ENCODE results near the gene SINHCAF. TPM values are rescaled to one million over a fixed set of nuclear protein-coding genes. Genes with fewer than 3 reads are reported as not detected.

SINHCAF gene
- total and polyA plus RNA-seq, 2 of the 8 experiments (the other 6 are each of a cell fraction or from before 2014, with no cell fraction given), result 138 to 576 TPM

GRCh38 chr12:31363416-31363809 lies 37.5 kb upstream of the SINHCAF start:
- WGBS, 2 experiments (ENCODE audit: extremely low coverage in 1 of 2, insufficient coverage in 1 of 2, insufficient read length in 1 of 2, insufficient replicate concordance in 2 of 2, low coverage in 1 of 2, low lambda C conversion rate in 2 of 2, missing lambda C conversion rate in 1 of 2), result 85% methylated on average over 6 of the region's 6 CpGs; no CpG with 5 or more reads in 1 of the 2 experiments
- Histone ChIP-seq H3K79me1 (ENCODE audit: low read depth, low read length) (no peaks in the 10 kb centered on the region), H3K56ac (replicated peaks; ENCODE audit: insufficient read length, low read depth, low read length) (no peak overlapping the region), H2BK12ac (ENCODE audit: low read depth, low read length) (peak overlapping the region; percentile 98; the same call in 1 of the 2 replicates), H3K9me3 (ENCODE audit: insufficient read depth in 2 of 2, low read depth in 1 of 2, low read length in 1 of 2) (no peaks in the 10 kb centered on the region), H3K23ac (ENCODE audit: insufficient read length) (no peak overlapping the region), H3K23me2 (ENCODE audit: low read depth, low read length) (no peaks in the 10 kb centered on the region; the same call in 1 of the 2 replicates), H4K20me1 (replicated peaks in 1 of 2; ENCODE audit: control insufficient read depth in 1 of 2, insufficient read depth in 2 of 2, low read length in 2 of 2) (no peaks in the 10 kb centered on the region), H4K5ac (ENCODE audit: insufficient read length, low read depth, low read length) (no peak overlapping the region), H3K27ac (ENCODE audit: low read depth, low read length) (no peak overlapping the region), H3K9ac (replicated peaks in 1 of 4; ENCODE audit: extremely low read depth in 1 of 4, low read depth in 3 of 4, low read length in 3 of 4) (no peak overlapping the region), H3K4me3 (ENCODE audit: extremely low read depth in 1 of 4, insufficient read depth in 2 of 4, low read depth in 3 of 4, low read length in 4 of 4) (no peak overlapping the region), H2BK20ac (ENCODE audit: low read length) (peak overlapping the region; percentile 2; the same call in 1 of the 2 replicates), H4K8ac (ENCODE audit: extremely low read depth, insufficient read depth, low read length) (no peak overlapping the region), H3K4ac (replicated peaks; ENCODE audit: insufficient read length, low read depth, low read length) (no peak overlapping the region), H3K36me3 (ENCODE audit: control insufficient read depth in 2 of 4, insufficient read depth in 4 of 4, low read length in 3 of 4) (no peaks in the 10 kb centered on the region), H2BK15ac (ENCODE audit: low read length) (0 out of 2 replicates have a peak overlapping the region, but pooled peaks have one; percentile 98), H2BK120ac (replicated peaks; ENCODE audit: low read depth, low read length) (no peak overlapping the region), H2BK5ac (ENCODE audit: low read depth, low read length) (peak overlapping the region; percentile 96; the same call in 1 of the 2 replicates), H2AK5ac (ENCODE audit: low read depth, low read length) (peak overlapping the region; percentile 98; the same call in 1 of the 2 replicates), H3K79me2 (ENCODE audit: control insufficient read depth in 1 of 2, insufficient read depth in 2 of 2, low read length in 2 of 2) (no peaks in the 10 kb centered on the region), H3K4me1 (replicated peaks in 1 of 4; ENCODE audit: control insufficient read depth in 3 of 4, insufficient read depth in 4 of 4, low read length in 3 of 4) (peaks cover 13 to 21% (median 21%) of the 10 kb centered on the region in 4 experiments), H3K27me3 (replicated peaks in 1 of 4; ENCODE audit: control insufficient read depth in 3 of 4, extremely low read depth in 1 of 4, insufficient read depth in 3 of 4, low read length in 3 of 4) (no peaks in the 10 kb centered on the region), H3K14ac (ENCODE audit: insufficient read length) (no peak overlapping the region), H2AFZ (ENCODE audit: low read length) (no peak overlapping the region), H3K4me2 (ENCODE audit: insufficient read depth in 1 of 2, low read depth in 2 of 2, low read length in 2 of 2) (peak overlapping the region in 1 of 2 experiments; percentile 76; a peak in 1 of 4 replicates), H4K91ac (replicated peaks; ENCODE audit: insufficient read length, low read length) (peak overlapping the region; percentile 90), H3K18ac (ENCODE audit: extremely low read depth, low read length) (peak overlapping the region; percentile 91; the same call in 1 of the 2 replicates)
- FAIRE-seq, result no peak
- ChIA-PET POLR2A (ENCODE audit: partially characterized antibody) (interaction anchor here (0.9 to 17.5 kb wide), 14 partner anchors 9 to 84 kb away, joined by 3 to 474 read pairs (median 7); partner anchors contain the start of gene SINHCAF), CTCF (ENCODE audit: partially characterized antibody) (interaction anchor here (0.6 to 3.1 kb wide), 9 partner anchors 9 to 236 kb away, joined by 3 to 15 read pairs (median 4); no protein-coding TSS in a partner anchor)
- no peak for DNase-seq (ENCODE audit: low read depth in 1 of 2, low spot score in 2 of 2)
- TF ChIP-seq GTF2F1 (IDR thresholded peaks at IDR 0.05; ENCODE audit: borderline replicate concordance, low read depth, low read length) (no peak), KDM1A (IDR thresholded peaks at IDR 0.05; ENCODE audit: borderline replicate concordance, low read length) (no peak), RFX5 (IDR thresholded peaks at IDR 0.05; ENCODE audit: borderline replicate concordance, low read depth, low read length) (no peak), USF2 (IDR thresholded peaks at IDR 0.05; ENCODE audit: low read length) (no peak), MAFK (IDR thresholded peaks at IDR 0.05; ENCODE audit: low read depth, low read length) (no peak), CHD1 (IDR thresholded peaks at IDR 0.05; ENCODE audit: low read depth, low read length) (no peak), NRF1 (IDR thresholded peaks at IDR 0.05; ENCODE audit: low read depth, low read length) (no peak), HDAC6 (IDR thresholded peaks at IDR 0.05; ENCODE audit: low read depth, low read length) (no peak), BCL11A (IDR thresholded peaks at IDR 0.05; ENCODE audit: low read depth in 2 of 2, low read length in 2 of 2) (no peak), SIN3A (conservative IDR thresholded peaks at IDR 0.05 in 1 of 2, IDR thresholded peaks at IDR 0.05 in 1 of 2; ENCODE audit: low read depth in 1 of 2, low read length in 2 of 2) (no peak), GABPA (IDR thresholded peaks at IDR 0.05; ENCODE audit: borderline replicate concordance, insufficient read depth, low read length) (no peak), TEAD4 (IDR thresholded peaks at IDR 0.05; ENCODE audit: low read depth, low read length) (no peak)
